ENCODE data around the gene REPS1. TPM values are rescaled to one million over a fixed set of nuclear protein-coding genes. Genes with fewer than 3 reads are reported as not detected.
"Not testable (repeated sequence)": the region's sequence is repeated elsewhere in the genome, so short reads cannot be mapped to it uniquely, and the experiment has no call there.

The REPS1 gene
- total RNA-seq (2014; rRNA removed; shearing (Covaris generic)) = 35.8 and 42.1 TPM in 2 replicates

- DNase-seq (ENCODE audit: low read depth) = peak; percentile 93
Observed at GRCh38 chr6:138987643-138988468, at the start of gene REPS1. REPS1 (minus strand) TSS chr6:138988253; CDS start chr6:138987682, 571 bp downstream.

GRCh38 chr6:139037490-139037889 is 49.4 kb upstream of the REPS1 start:
- DNase-seq (ENCODE audit: low read depth) = peak; percentile 29

GRCh38 chr6:139030228-139030963 is 42.3 kb upstream of the REPS1 start:
- no peak for DNase-seq (ENCODE audit: low read depth)

GRCh38 chr6:139029470-139030227 is 41.6 kb upstream of the REPS1 start:
- DNase-seq (ENCODE audit: low read depth) = peak; percentile 42

GRCh38 chr6:139028658-139029469 is 40.8 kb upstream of the REPS1 start, which contains the start of gene ABRACL:
ABRACL (plus strand) TSS chr6:139028745; CDS start chr6:139034161, 5,416 bp downstream.
- DNase-seq (ENCODE audit: low read depth) = peak; percentile 84

- DNase-seq (ENCODE audit: low read depth) = no peak
Observed at GRCh38 chr6:139028215-139028657, 40.2 kb upstream of the REPS1 start.

- DNase-seq (ENCODE audit: low read depth) = peak; percentile 66
Observed at GRCh38 chr6:139027620-139028182, 39.6 kb upstream of the REPS1 start.

GRCh38 chr6:139025416-139025815 is 37.4 kb upstream of the REPS1 start:
- DNase-seq (ENCODE audit: low read depth) = not testable (repeated sequence)

- DNase-seq (ENCODE audit: low read depth) = no peak
Observed at GRCh38 chr6:139020689-139021088, 32.6 kb upstream of the REPS1 start.

- no peak for DNase-seq (ENCODE audit: low read depth)
Observed at GRCh38 chr6:139019722-139020121, 31.7 kb upstream of the REPS1 start.

- no peak for DNase-seq (ENCODE audit: low read depth)
Observed at GRCh38 chr6:139017227-139017626, 29.2 kb upstream of the REPS1 start.

- no peak for DNase-seq (ENCODE audit: low read depth)
Observed at GRCh38 chr6:139016337-139017213, 28.5 kb upstream of the REPS1 start.

- no peak for DNase-seq (ENCODE audit: low read depth)
Observed at GRCh38 chr6:139014945-139015344, 26.9 kb upstream of the REPS1 start.

- DNase-seq (ENCODE audit: low read depth) = no peak
Observed at GRCh38 chr6:139013185-139013800, 25.2 kb upstream of the REPS1 start.

GRCh38 chr6:139011980-139012379 is 23.9 kb upstream of the REPS1 start:
- no peak for DNase-seq (ENCODE audit: low read depth)

GRCh38 chr6:139010674-139011073 is 22.6 kb upstream of the REPS1 start:
- DNase-seq (ENCODE audit: low read depth) = no peak

- no peak for DNase-seq (ENCODE audit: low read depth)
Observed at GRCh38 chr6:139008117-139008516, 20.1 kb upstream of the REPS1 start.

GRCh38 chr6:139007428-139007827 is 19.4 kb upstream of the REPS1 start:
- DNase-seq (ENCODE audit: low read depth) = no peak

GRCh38 chr6:139006477-139006876 is 18.4 kb upstream of the REPS1 start:
- DNase-seq (ENCODE audit: low read depth) = no peak

Data from Daoy (cell line).